PC-3 (cell line): ENCODE data around the gene PIGW. TPM values are rescaled to one million over a fixed set of nuclear protein-coding genes. Genes with fewer than 3 reads are reported as not detected.

Experiments
- ATAC-seq: fragments of 200-7000 bp; cut with Tn5 transposase; 2 replicates; pipeline ENCODE4 v1.9.1; 2020; ENCODE audit warnings: mild to moderate bottlenecking, moderate library complexity
- BruUV-seq: library from RNA; stranded (reverse); fragments of 400-500 nt; replicated peaks from 2 replicates; lab custom pipeline; 2021; lab: Mats Ljungman, UMichigan
- CTCF ChIA-PET: fragments of 300-600 bp; sonication (Branson Sonifier 250); formaldehyde crosslinking; loops from one replicate; lab custom pipeline; 2022; ENCODE audit warnings: antibody characterized with exemption; lab: Charles Lee
- POLR2A ChIA-PET: fragments of 300-600 bp; sonication (Branson Sonifier 250); formaldehyde crosslinking; loops from one replicate; lab custom pipeline; 2022; ENCODE audit warnings: antibody characterized with exemption; ENCODE audit not compliant: unreplicated experiment; lab: Charles Lee
- DNase-seq: peaks from one replicate; pipeline ENCODE4 v3.0.0-alpha.2; 2015
- H2AFZ ChIP-seq: fragments of 300-600 bp; sonication (generic); 2 replicates; pipeline ENCODE4 v1.6.0; 2016; ENCODE audit warnings: antibody characterized with exemption, low read length
- H3F3A ChIP-seq: fragments of 300-600 bp; sonication (generic); one replicate; pipeline ENCODE4 v1.6.0; 2017; ENCODE audit warnings: antibody characterized with exemption, low read length, control low read depth, mild to moderate bottlenecking; ENCODE audit not compliant: unreplicated experiment
- H3K27ac ChIP-seq: fragments of 300-600 bp; sonication (generic); 2 replicates; pipeline ENCODE4 v1.5.1; 2016; ENCODE audit warnings: mild to moderate bottlenecking, low read length
- H3K27me3 ChIP-seq: fragments of 300-600 bp; sonication (generic); 2 replicates; pipeline ENCODE4 v1.6.1; 2016; ENCODE audit warnings: low read length, mixed read lengths
- H3K36me3 ChIP-seq: fragments of 300-600 bp; sonication (generic); 2 replicates; pipeline ENCODE4 v1.6.1; 2016; ENCODE audit warnings: low read depth, mixed run types, low read length, mixed read lengths
- H3K4me1 ChIP-seq: fragments of 300-600 bp; sonication (generic); 2 replicates; pipeline ENCODE4 v1.5.1; 2016; ENCODE audit warnings: low read length; ENCODE audit not compliant: insufficient read depth
- H3K4me2 ChIP-seq: fragments of 300-600 bp; sonication (generic); 2 replicates; pipeline ENCODE4 v1.6.0; 2016; ENCODE audit warnings: low read length
- H3K4me3 ChIP-seq: fragments of 300-600 bp; sonication (generic); 2 replicates; pipeline ENCODE4 v1.5.1; 2016; ENCODE audit warnings: mild to moderate bottlenecking, low read length, mixed read lengths
- H3K79me2 ChIP-seq: fragments of 300-600 bp; sonication (generic); 2 replicates; pipeline ENCODE4 v1.6.1; 2017; ENCODE audit warnings: low read length, mixed read lengths
- H3K9ac ChIP-seq: fragments of 300-600 bp; sonication (generic); 2 replicates; pipeline ENCODE4 v1.6.0; 2016; ENCODE audit warnings: mild to moderate bottlenecking, low read length
- H3K9me2 ChIP-seq: fragments of 300-600 bp; sonication (generic); replicated peaks from 2 replicates; pipeline ENCODE4 v1.6.1; 2016; ENCODE audit warnings: mixed run types, low read length, mixed read lengths
- H3K9me3 ChIP-seq: fragments of 300-600 bp; sonication (generic); 2 replicates; pipeline ENCODE4 v1.6.1; 2016; ENCODE audit warnings: low read length, mixed read lengths
- H4K20me1 ChIP-seq: fragments of 300-600 bp; sonication (generic); 2 replicates; pipeline ENCODE4 v1.6.1; 2016; ENCODE audit warnings: low read length, mixed read lengths
- CTCF ChIP-seq: fragments of 300-600 bp; sonication (generic); conservative IDR thresholded peaks from 2 replicates; pipeline ENCODE4 v1.5.1; 2017; ENCODE audit warnings: antibody characterized with exemption, low read depth, mild to moderate bottlenecking, low read length
- EZH2 ChIP-seq: fragments of 300-600 bp; sonication (generic); IDR thresholded peaks from one replicate; pipeline ENCODE4 v1.6.1; 2017; ENCODE audit warnings: antibody characterized with exemption, mild to moderate bottlenecking, low read length; ENCODE audit not compliant: unreplicated experiment
- EZH2phosphoT487 ChIP-seq: fragments of 300-600 bp; sonication (generic); IDR thresholded peaks from 2 replicates; pipeline ENCODE4 v1.6.1; 2018; ENCODE audit warnings: mild to moderate bottlenecking, antibody characterized with exemption, low read length, borderline replicate concordance
- intact Hi-C: fragments of 100-400 bp; cut with micrococcal nuclease; formaldehyde crosslinking; loops from 2 replicates; pipeline ENCODE4 v1.9.0; 2023
- total RNA-seq: library from RNA; depleted of rRNA; stranded (reverse); fragments of >200 nt; gene quantifications from 2 replicates; pipeline ENCODE4 v1.2.3, GENCODE V29; 2014

Gene PIGW
- total RNA-seq, 1 experiment from 2014 or later = 8.0 TPM

- DNase-seq = no peak
- Histone ChIP-seq H3K4me3 (no peak overlapping the region), H3K27ac (no peak overlapping the region), H3K4me1 (no peaks in the 10 kb centered on the region), H3K36me3 (peaks cover 20% of the 10 kb centered on the region), H4K20me1 (no peaks in the 10 kb centered on the region), H3K79me2 (peaks cover 6% of the 10 kb centered on the region; the same call in 1 of the 2 replicates), H3K27me3 (no peaks in the 10 kb centered on the region), H3K9me3 (no peaks in the 10 kb centered on the region), H3K9ac (no peak overlapping the region), H3K9me2 (no peaks in the 10 kb centered on the region), H3F3A (no peaks in the 10 kb centered on the region), H3K4me2 (no peak overlapping the region), H2AFZ (no peak overlapping the region)
- ATAC-seq = no peak
- no TSS peak for BruUV-seq
- intact Hi-C loops = no loop called here
- POLR2A ChIA-PET = no interaction called here
- CTCF ChIA-PET = no interaction called here
- TF ChIP-seq CTCF (no peak), EZH2 (no peak), EZH2phosphoT487 (no peak)
These were observed 38.6 kb upstream of the PIGW start for GRCh38 chr17:36496018-36496789.

- TF ChIP-seq EZH2 (no peak), CTCF (no peak), EZH2phosphoT487 (no peak)
- Histone ChIP-seq H3K4me1 (no peaks in the 10 kb centered on the region), H3F3A (no peaks in the 10 kb centered on the region), H3K79me2 (no peaks in the 10 kb centered on the region), H3K36me3 (peaks cover 20% of the 10 kb centered on the region), H3K9me3 (no peaks in the 10 kb centered on the region), H4K20me1 (no peaks in the 10 kb centered on the region), H3K9me2 (no peaks in the 10 kb centered on the region), H3K4me2 (no peak overlapping the region), H3K9ac (no peak overlapping the region), H3K27me3 (no peaks in the 10 kb centered on the region), H3K27ac (no peak overlapping the region), H3K4me3 (no peak overlapping the region), H2AFZ (no peak overlapping the region)
- intact Hi-C loops = no loop called here
- ATAC-seq = no peak
- POLR2A ChIA-PET = no interaction called here
- no TSS peak for BruUV-seq
- CTCF ChIA-PET = no interaction called here
- no peak for DNase-seq
These were observed 36.6 kb upstream of the PIGW start for GRCh38 chr17:36498155-36498554.

GRCh38 chr17:36498560-36499300 is 36.1 kb upstream of the PIGW start:
- Histone ChIP-seq H3K27ac (no peak overlapping the region), H3F3A (no peaks in the 10 kb centered on the region), H3K9me3 (no peaks in the 10 kb centered on the region), H3K36me3 (peaks cover 20% of the 10 kb centered on the region), H3K4me1 (no peaks in the 10 kb centered on the region), H3K9me2 (no peaks in the 10 kb centered on the region), H2AFZ (no peak overlapping the region), H4K20me1 (no peaks in the 10 kb centered on the region), H3K27me3 (no peaks in the 10 kb centered on the region), H3K79me2 (no peaks in the 10 kb centered on the region), H3K9ac (no peak overlapping the region), H3K4me3 (no peak overlapping the region), H3K4me2 (no peak overlapping the region)
- TF ChIP-seq EZH2 (no peak), CTCF (no peak), EZH2phosphoT487 (no peak)
- intact Hi-C loops = no loop called here
- ChIA-PET POLR2A (no interaction called here), CTCF (no interaction called here)
- no peak for DNase-seq
- BruUV-seq = no TSS peak
- no peak for ATAC-seq
